ENCODE data around the gene PARP12. TPM values are rescaled to one million over a fixed set of nuclear protein-coding genes. Genes with fewer than 3 reads are reported as not detected.

PARP12 gene
- total and polyA plus RNA-seq, 9 of the 15 experiments (the other 6 are each of a cell fraction or from before 2014, with no cell fraction given) = 4.6 to 40.4 (median 23.5) TPM

DNA sequence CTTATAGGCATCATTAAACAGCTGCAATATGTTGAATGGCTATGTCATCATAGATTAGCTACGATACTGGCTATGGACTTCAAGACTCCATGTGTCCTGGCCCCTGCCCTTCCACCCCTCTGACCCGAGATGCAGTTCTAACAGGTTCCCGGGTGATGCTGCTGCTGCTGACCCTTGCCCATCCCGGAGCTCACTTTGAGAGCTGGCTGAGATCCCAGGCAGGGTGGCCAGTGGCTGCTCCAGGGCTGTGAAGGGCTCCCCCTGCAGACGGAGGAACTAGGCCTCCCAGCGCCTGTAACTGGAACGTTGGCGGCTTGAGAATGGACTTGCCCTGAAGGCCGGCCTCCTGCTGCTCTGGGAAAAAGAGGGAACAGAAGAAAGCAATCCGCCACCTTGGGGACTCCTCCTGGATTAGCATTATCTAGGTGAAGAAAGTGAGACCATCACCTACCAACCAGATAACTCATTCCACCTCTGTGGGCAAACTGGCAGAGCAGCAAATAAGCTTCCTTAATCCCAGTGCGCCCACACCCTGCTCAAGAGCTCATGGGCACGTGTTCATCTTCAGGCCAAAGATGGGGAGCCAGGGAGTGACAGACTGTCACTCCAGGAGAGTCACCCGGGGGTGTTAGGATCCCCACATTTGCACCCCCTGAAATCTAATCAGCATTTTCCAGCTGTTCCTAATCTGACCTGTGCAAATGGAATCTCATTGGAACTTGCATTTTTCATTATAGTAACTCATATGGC is 56.8 kb downstream of the PARP12 start (continued):
- no peak; the same call in 1 of the 2 replicates for TF ChIP-seq ZNF592 (IDR thresholded peaks at IDR 0.05)
- TF ChIP-seq ASH1L (IDR thresholded peaks at IDR 0.05; ENCODE audit: borderline replicate concordance, low read depth, partially characterized antibody) = no peak
- TF ChIP-seq ZNF24 (IDR thresholded peaks at IDR 0.05) = no peak
- peak; percentile 1; the same call in 1 of the 2 replicates for TF ChIP-seq MAFF (IDR thresholded peaks at IDR 0.05; ENCODE audit: low read length)
- TF ChIP-seq, protein P1, sequence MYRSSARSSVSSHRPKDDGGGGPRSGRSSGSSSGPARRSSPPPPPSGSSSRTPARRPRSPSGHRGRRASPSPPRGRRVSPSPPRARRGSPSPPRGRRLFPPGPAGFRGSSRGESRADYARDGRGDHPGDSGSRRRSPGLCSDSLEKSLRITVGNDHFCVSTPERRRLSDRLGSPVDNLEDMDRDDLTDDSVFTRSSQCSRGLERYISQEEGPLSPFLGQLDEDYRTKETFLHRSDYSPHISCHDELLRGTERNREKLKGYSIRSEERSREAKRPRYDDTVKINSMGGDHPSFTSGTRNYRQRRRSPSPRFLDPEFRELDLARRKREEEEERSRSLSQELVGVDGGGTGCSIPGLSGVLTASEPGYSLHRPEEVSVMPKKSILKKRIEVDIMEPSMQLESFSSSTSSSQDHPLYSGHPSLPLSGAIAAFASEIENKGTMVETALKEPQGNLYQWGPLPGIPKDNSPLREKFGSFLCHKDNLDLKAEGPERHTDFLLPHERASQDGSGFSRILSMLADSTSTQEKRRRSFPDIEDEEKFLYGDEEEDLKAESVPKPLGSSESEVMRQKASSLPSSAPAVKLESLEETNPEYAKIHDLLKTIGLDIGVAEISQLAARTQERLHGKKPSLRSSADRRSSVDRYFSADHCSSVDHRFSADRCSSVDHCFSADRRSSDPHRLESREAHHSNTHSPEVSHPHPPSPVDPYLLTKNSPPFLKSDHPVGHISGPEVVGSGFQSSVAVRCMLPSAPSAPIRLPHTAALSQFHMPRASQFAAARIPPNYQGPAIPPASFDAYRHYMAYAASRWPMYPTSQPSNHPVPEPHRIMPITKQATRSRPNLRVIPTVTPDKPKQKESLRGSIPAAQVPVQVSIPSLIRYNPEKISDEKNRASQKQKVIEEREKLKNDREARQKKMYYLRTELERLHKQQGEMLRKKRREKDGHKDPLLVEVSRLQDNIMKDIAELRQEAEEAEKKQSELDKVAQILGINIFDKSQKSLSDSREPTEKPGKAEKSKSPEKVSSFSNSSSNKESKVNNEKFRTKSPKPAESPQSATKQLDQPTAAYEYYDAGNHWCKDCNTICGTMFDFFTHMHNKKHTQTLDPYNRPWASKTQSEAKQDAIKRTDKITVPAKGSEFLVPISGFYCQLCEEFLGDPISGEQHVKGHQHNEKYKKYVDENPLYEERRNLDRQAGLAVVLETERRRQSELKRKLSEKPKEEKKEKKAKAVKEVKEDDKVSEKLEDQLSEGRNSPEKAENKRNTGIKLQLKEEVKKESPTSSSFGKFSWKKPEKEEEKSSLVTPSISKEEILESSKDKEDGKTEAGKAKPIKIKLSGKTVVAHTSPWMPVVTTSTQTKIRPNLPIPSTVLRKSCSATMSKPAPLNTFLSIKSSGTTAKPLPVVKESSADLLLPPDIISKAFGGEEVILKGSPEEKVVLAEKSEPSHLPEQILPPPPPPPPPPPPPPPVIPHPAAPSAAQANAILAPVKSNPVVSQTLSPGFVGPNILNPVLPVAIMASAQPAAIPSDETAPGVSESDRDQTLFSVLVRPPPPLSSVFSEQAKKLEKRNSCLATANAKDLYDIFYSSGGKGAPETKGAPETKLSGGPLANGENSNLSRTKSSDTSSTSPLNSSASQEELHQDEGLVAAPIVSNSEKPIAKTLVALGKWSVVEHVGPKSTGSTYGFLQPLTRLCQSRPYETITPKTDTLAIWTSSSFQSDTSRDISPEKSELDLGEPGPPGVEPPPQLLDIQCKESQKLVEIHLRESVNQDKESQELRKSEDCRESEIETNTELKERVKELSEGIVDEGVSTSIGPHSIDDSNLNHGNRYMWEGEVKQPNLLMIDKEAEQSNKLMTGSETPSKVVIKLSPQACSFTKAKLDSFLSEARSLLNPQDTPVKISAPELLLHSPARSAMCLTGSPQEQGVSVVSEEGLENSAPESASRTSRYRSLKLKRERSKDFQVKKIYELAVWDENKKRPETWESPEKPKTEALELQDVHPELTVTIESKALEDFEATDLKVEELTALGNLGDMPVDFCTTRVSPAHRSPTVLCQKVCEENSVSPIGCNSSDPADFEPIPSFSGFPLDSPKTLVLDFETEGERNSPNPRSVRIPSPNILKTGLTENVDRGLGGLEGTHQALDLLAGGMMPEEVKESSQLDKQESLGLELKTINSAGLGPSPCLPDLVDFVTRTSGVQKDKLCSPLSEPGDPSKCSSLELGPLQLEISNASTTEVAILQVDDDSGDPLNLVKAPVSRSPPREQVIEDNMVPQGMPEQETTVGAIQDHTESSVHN (IDR thresholded peaks at IDR 0.05; ENCODE audit: borderline replicate concordance in 1 of 2, low read depth in 1 of 2) = no peak
- TF ChIP-seq, protein P2, sequence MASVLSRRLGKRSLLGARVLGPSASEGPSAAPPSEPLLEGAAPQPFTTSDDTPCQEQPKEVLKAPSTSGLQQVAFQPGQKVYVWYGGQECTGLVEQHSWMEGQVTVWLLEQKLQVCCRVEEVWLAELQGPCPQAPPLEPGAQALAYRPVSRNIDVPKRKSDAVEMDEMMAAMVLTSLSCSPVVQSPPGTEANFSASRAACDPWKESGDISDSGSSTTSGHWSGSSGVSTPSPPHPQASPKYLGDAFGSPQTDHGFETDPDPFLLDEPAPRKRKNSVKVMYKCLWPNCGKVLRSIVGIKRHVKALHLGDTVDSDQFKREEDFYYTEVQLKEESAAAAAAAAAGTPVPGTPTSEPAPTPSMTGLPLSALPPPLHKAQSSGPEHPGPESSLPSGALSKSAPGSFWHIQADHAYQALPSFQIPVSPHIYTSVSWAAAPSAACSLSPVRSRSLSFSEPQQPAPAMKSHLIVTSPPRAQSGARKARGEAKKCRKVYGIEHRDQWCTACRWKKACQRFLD (CRISPR knock-in tag; IDR thresholded peaks at IDR 0.05) = no peak
- TF ChIP-seq DLX4 (CRISPR knock-in tag; IDR thresholded peaks at IDR 0.05) = no peak
- TF ChIP-seq MYNN (IDR thresholded peaks at IDR 0.05) = no peak
- TF ChIP-seq MYNN (CRISPR knock-in tag; IDR thresholded peaks at IDR 0.05) = no peak
- TF ChIP-seq PTTG1 (tag; IDR thresholded peaks at IDR 0.05; ENCODE audit: low read depth) = no peak
- no peak for TF ChIP-seq ZNF217 (CRISPR knock-in tag; IDR thresholded peaks at IDR 0.05)
- TF ChIP-seq XRCC5 (IDR thresholded peaks at IDR 0.05; ENCODE audit: low read depth, low read length) = peak; percentile 70; the same call in 1 of the 2 replicates
- TF ChIP-seq ZKSCAN1 (IDR thresholded peaks at IDR 0.05; ENCODE audit: low read depth, low read length) = no peak

Data from K562 (cell line).